Neuron (in vitro differentiated cells): ENCODE data around the gene HADHA.

ENCODE experiments used
- H2AFZ ChIP-seq: one replicate; pipeline ENCODE4 v1.6.1; 2013; ENCODE audit warnings: low read depth, mild to moderate bottlenecking, inconsistent platforms, low read length, moderate library complexity
- H3K27me3 ChIP-seq: one replicate; pipeline ENCODE4 v1.6.1; 2013; ENCODE audit warnings: low read length; ENCODE audit not compliant: insufficient read depth
- H3K36me3 ChIP-seq: one replicate; pipeline ENCODE4 v1.6.1; 2013; ENCODE audit warnings: low read length; ENCODE audit not compliant: insufficient read depth
- H3K4me1 ChIP-seq: one replicate; pipeline ENCODE4 v1.6.1; 2013; ENCODE audit warnings: low read length; ENCODE audit not compliant: insufficient read depth
- H3K4me3 ChIP-seq: 2 replicates; pipeline ENCODE4 v1.5.1; 2013; ENCODE audit warnings: mild to moderate bottlenecking, low read length, moderate library complexity
- H3K9me3 ChIP-seq: one replicate; pipeline ENCODE4 v1.6.1; 2013; ENCODE audit warnings: low read length

Gene HADHA

GRCh38 chr2:26157580-26157979, 86.9 kb downstream of the HADHA start:
- Histone ChIP-seq H3K36me3 (no peaks in the 10 kb centered on the region), H3K9me3 (no peaks in the 10 kb centered on the region), H2AFZ (no peak overlapping the region), H3K4me1 (no peaks in the 10 kb centered on the region), H3K4me3 (no peak overlapping the region), H3K27me3 (no peaks in the 10 kb centered on the region)

- Histone ChIP-seq H3K4me1 (no peaks in the 10 kb centered on the region), H3K9me3 (no peaks in the 10 kb centered on the region), H3K36me3 (no peaks in the 10 kb centered on the region), H2AFZ (no peak overlapping the region), H3K27me3 (no peaks in the 10 kb centered on the region), H3K4me3 (no peak overlapping the region)
Measured at GRCh38 chr2:26150243-26150642, 94.2 kb downstream of the HADHA start.

GRCh38 chr2:26148501-26148900, 95.9 kb downstream of the HADHA start:
- H3K4me3 ChIP-seq = no peak overlapping the region
- no peak overlapping the region for H2AFZ ChIP-seq
- H3K4me1 ChIP-seq = no peaks in the 10 kb centered on the region
- H3K36me3 ChIP-seq = no peaks in the 10 kb centered on the region
- H3K27me3 ChIP-seq = no peaks in the 10 kb centered on the region
- H3K9me3 ChIP-seq = no peaks in the 10 kb centered on the region

DNA sequence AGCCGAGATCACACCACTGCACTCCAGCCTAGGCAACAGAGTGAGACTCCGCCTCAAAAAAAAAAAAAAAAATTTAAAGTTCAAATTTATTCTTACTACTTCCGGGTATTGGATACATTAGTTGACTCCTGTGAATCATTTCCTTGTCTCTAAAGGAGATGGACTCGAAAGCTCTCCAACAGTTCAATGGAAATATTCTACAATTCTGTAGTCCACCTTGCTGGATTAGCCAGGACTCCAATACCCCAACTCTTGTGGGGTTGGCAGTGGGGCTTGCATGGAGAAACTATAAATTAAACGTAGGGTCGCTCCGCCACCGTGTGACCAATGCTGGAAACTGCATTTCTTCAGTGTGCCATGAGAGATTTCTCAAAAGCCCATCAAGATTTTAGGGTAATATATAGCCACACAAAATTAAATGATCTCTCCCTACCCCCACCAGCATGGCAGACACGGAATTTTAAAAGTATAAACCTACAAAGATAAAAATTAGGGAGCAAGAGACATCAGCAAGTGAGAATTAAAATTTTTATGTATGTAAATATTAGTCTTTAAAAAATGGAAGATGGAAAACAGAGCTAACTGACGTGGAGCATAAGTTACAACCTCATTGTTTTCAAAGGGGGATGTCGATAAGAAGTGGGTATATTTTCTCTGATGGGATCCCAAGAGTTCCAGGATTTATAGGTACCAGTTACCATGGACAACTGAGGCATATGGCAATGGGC, 99.3 kb downstream of the HADHA start:
- Histone ChIP-seq H2AFZ (no peak overlapping the region), H3K9me3 (no peaks in the 10 kb centered on the region), H3K4me3 (no peak overlapping the region), H3K4me1 (no peaks in the 10 kb centered on the region), H3K36me3 (no peaks in the 10 kb centered on the region), H3K27me3 (no peaks in the 10 kb centered on the region)

DNA sequence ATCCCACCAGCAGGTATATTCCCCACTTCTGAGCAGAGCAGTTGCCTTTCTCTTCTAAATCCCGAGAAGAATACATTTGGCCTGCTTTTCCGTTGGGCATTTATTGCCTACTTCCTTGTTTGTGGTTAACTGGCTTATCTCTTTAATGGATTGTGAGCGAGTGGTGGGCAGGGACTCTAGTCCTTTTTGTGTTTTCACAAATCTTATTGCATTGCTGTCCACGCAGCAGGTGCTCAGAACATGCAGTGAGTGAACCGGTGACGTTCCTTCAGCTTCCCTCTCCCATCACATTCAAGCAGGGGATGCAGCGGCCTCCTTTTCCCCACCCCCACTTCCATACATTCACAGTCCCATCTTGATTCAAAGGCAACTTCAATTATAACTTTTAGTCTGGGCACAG, 100.4 kb downstream of the HADHA start:
- no peaks in the 10 kb centered on the region for H3K27me3 ChIP-seq
- H3K36me3 ChIP-seq = no peaks in the 10 kb centered on the region
- H3K9me3 ChIP-seq = no peaks in the 10 kb centered on the region
- no peak overlapping the region for H2AFZ ChIP-seq
- H3K4me1 ChIP-seq = no peaks in the 10 kb centered on the region
- H3K4me3 ChIP-seq = no peak overlapping the region

DNA sequence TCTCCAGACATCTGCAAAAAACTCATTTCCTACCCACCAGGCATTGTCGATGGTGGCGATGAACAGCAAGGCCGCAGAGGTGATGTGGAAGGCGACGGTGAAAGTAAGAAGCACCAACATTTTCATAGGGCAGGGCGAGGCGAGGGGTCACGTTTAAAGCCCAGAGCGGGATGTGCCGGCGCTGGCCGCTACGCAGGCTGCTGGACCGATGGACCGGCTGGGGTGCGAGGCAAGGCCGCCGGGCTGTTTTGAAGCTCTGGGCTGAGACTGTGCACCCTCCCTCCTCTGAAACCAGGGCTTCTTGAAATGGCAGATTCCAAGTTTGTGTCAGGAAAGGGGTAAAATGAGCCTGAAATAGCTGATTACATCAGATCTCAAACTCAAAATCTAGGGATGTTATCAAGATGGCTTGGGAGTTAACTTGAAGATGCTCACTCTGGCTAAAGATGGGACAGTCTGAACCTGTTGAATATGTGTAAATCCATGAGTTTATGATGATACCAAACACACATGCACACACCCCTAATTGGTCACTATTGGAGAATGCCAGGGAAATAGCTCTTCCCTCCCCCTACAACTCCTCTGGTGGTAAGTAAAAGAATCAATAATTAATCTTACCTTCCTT, 103.2 kb downstream of the HADHA start:
- H2AFZ ChIP-seq = no peak overlapping the region
- H3K36me3 ChIP-seq = peaks cover 3% of the 10 kb centered on the region
- no peaks in the 10 kb centered on the region for H3K9me3 ChIP-seq
- peaks cover 4% of the 10 kb centered on the region for H3K4me1 ChIP-seq
- H3K4me3 ChIP-seq = no peak overlapping the region
- H3K27me3 ChIP-seq = no peaks in the 10 kb centered on the region
